Measurements from ENCODE around the gene HS6ST2.

Gene HS6ST2

GRCh38 chrX:132843363-132843762 is 115.1 kb downstream of the HS6ST2 start:
- no peak for DNase-seq (ENCODE audit: low read depth)

GRCh38 chrX:132842460-132843238 is 115.8 kb downstream of the HS6ST2 start:
- no peak for DNase-seq (ENCODE audit: low read depth)

GRCh38 chrX:132837967-132838366 is 120.5 kb downstream of the HS6ST2 start:
- no peak for DNase-seq (ENCODE audit: low read depth)

GRCh38 chrX:132837126-132837525 is 121.3 kb downstream of the HS6ST2 start:
- no peak for DNase-seq (ENCODE audit: low read depth)

- DNase-seq (ENCODE audit: low read depth) = no peak
These were observed 122.0 kb downstream of the HS6ST2 start for GRCh38 chrX:132836471-132836870.

- no peak for DNase-seq (ENCODE audit: low read depth)
These were observed 123.7 kb downstream of the HS6ST2 start for GRCh38 chrX:132834741-132835140.

- DNase-seq (ENCODE audit: low read depth) = no peak
These were observed 124.3 kb downstream of the HS6ST2 start for GRCh38 chrX:132834109-132834508.

GRCh38 chrX:132833373-132833772 is 125.1 kb downstream of the HS6ST2 start:
- no peak for DNase-seq (ENCODE audit: low read depth)

GRCh38 chrX:132831336-132831973 is 127.0 kb downstream of the HS6ST2 start:
- DNase-seq (ENCODE audit: low read depth) = no peak

- DNase-seq (ENCODE audit: low read depth) = no peak
These were observed 135.8 kb downstream of the HS6ST2 start for GRCh38 chrX:132822634-132823012.

GRCh38 chrX:132821974-132822633 is 136.3 kb downstream of the HS6ST2 start:
- DNase-seq (ENCODE audit: low read depth) = no peak

- no peak for DNase-seq (ENCODE audit: low read depth)
These were observed 137.8 kb downstream of the HS6ST2 start for GRCh38 chrX:132820675-132821074.

GRCh38 chrX:132819711-132820264 is 138.6 kb downstream of the HS6ST2 start:
- DNase-seq (ENCODE audit: low read depth) = no peak

- no peak for DNase-seq (ENCODE audit: low read depth)
These were observed 139.8 kb downstream of the HS6ST2 start for GRCh38 chrX:132818638-132819037.

- no peak for DNase-seq (ENCODE audit: low read depth)
These were observed 142.8 kb downstream of the HS6ST2 start for GRCh38 chrX:132815643-132816042.

- no peak for DNase-seq (ENCODE audit: low read depth)
These were observed 147.3 kb downstream of the HS6ST2 start for GRCh38 chrX:132810964-132811712.

- no peak for DNase-seq (ENCODE audit: low read depth)
These were observed 147.9 kb downstream of the HS6ST2 start for GRCh38 chrX:132810488-132810887.

- no peak for DNase-seq (ENCODE audit: low read depth)
These were observed 148.8 kb downstream of the HS6ST2 start for GRCh38 chrX:132809581-132809980.

GRCh38 chrX:132807411-132808030 is 150.9 kb downstream of the HS6ST2 start:
- DNase-seq (ENCODE audit: low read depth) = no peak

- no peak for DNase-seq (ENCODE audit: low read depth)
These were observed 156.4 kb downstream of the HS6ST2 start for GRCh38 chrX:132802033-132802432.

- no peak for DNase-seq (ENCODE audit: low read depth)
These were observed 163.2 kb downstream of the HS6ST2 start for GRCh38 chrX:132795181-132795580.

GRCh38 chrX:132791714-132792113 is 166.7 kb downstream of the HS6ST2 start:
- DNase-seq (ENCODE audit: low read depth) = no peak

Data from activated T-cell treated with anti-CD3 and anti-CD28 coated beads for 48 hours (primary cell).